ENCODE measurements around the gene KIF18B.

KIF18B gene

GRCh38 chr17:44901411-44901921 is 46.1 kb downstream of the KIF18B start:
- Histone ChIP-seq H3K9ac (ENCODE audit: low read depth, low read length) (no peak overlapping the region), H3K4me1 (ENCODE audit: insufficient read depth, low read length) (0 out of 2 replicates have a peak, but pooled peaks cover 3% of the 10 kb centered on the region), H3K27ac (ENCODE audit: low read depth, low read length) (no peak overlapping the region), H3K4me3 (ENCODE audit: low read length) (no peak overlapping the region), H3K9me3 (ENCODE audit: insufficient read depth, low read depth, low read length) (no peaks in the 10 kb centered on the region), H3K27me3 (ENCODE audit: insufficient read depth, low read length) (no peaks in the 10 kb centered on the region), H3K36me3 (ENCODE audit: insufficient read depth, low read length) (no peaks in the 10 kb centered on the region)
- WGBS = 85% methylated on average over 4 of the region's 4 CpGs

DNA sequence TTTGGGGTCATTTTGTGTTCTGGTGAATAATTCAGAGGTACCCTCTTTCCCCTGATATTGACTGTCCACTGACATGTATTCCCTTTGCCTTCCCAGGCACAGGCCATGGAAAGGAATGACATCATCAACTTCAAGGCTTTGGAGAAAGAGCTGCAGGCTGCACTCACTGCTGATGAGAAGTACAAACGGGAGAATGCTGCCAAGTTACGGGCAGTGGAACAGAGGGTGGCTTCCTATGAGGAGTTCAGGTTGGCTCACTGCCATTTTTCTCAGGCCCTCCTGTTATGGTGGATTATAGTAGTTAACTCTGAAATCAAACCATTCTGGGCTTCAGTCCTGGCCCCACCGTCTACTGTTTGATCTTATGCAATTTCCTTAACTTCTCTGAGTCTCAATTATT is 46.7 kb downstream of the KIF18B start:
- Histone ChIP-seq H3K27me3 (ENCODE audit: insufficient read depth, low read length) (no peaks in the 10 kb centered on the region), H3K4me1 (ENCODE audit: insufficient read depth, low read length) (0 out of 2 replicates have a peak, but pooled peaks cover 3% of the 10 kb centered on the region), H3K27ac (ENCODE audit: low read depth, low read length) (no peak overlapping the region), H3K9me3 (ENCODE audit: insufficient read depth, low read depth, low read length) (no peaks in the 10 kb centered on the region), H3K4me3 (ENCODE audit: low read length) (no peak overlapping the region), H3K36me3 (ENCODE audit: insufficient read depth, low read length) (peaks cover 3% of the 10 kb centered on the region), H3K9ac (ENCODE audit: low read depth, low read length) (no peak overlapping the region)
- WGBS = 87% methylated on average over 2 of the region's 3 CpGs

GRCh38 chr17:44899074-44899782 is 48.3 kb downstream of the KIF18B start, which contains the start of gene EFTUD2:
TSS of gene EFTUD2 (minus strand) at chr17:44899445. CDS start at chr17:44894521, 4,924 bp downstream.
- Histone ChIP-seq H3K27ac (ENCODE audit: low read depth, low read length) (peak within 1 kb of the TSS; percentile 97), H3K27me3 (ENCODE audit: insufficient read depth, low read length) (no peaks in the 10 kb centered on the region), H3K4me1 (ENCODE audit: insufficient read depth, low read length) (no peaks in the 10 kb centered on the region), H3K4me3 (ENCODE audit: low read length) (peak within 1 kb of the TSS; percentile 98), H3K9ac (ENCODE audit: low read depth, low read length) (peak within 1 kb of the TSS; percentile 96), H3K9me3 (ENCODE audit: insufficient read depth, low read depth, low read length) (no peaks in the 10 kb centered on the region), H3K36me3 (ENCODE audit: insufficient read depth, low read length) (peaks cover 16% of the 10 kb centered on the region)
- WGBS = under 1% methylated on average over 54 of the region's 54 CpGs

- Histone ChIP-seq H3K27me3 (ENCODE audit: insufficient read depth, low read length) (no peaks in the 10 kb centered on the region), H3K4me3 (ENCODE audit: low read length) (peak overlapping the region; percentile 98), H3K36me3 (ENCODE audit: insufficient read depth, low read length) (peaks cover 21% of the 10 kb centered on the region), H3K4me1 (ENCODE audit: insufficient read depth, low read length) (no peaks in the 10 kb centered on the region), H3K27ac (ENCODE audit: low read depth, low read length) (peak overlapping the region; percentile 97), H3K9me3 (ENCODE audit: insufficient read depth, low read depth, low read length) (no peaks in the 10 kb centered on the region), H3K9ac (ENCODE audit: low read depth, low read length) (peak overlapping the region; percentile 96)
- WGBS = 1% methylated on average over 7 of the region's 7 CpGs
Observed at GRCh38 chr17:44898768-44899073, 48.9 kb downstream of the KIF18B start.

DNA sequence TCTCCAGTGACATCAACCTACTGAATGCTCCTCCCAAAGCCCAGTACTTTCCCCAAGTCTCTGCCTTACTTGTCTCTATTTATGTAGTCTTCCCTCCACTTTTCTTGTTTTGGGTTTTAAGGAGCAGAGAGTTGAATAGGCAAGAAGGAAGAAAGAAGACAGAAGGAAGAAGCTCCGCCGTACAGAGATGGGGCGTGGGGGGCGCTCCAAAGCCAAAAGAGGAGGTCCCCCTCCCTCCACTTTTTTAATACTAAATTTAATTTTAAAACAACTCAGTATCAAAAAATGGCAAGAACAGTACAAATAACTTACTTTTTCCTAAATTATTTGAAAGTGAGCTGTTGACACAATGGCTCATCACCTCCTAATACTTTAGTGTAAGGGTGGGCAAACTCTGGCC is 52.9 kb downstream of the KIF18B start:
- Histone ChIP-seq H3K9ac (ENCODE audit: low read depth, low read length) (no peak overlapping the region), H3K36me3 (ENCODE audit: insufficient read depth, low read length) (peaks cover 53% of the 10 kb centered on the region), H3K4me1 (ENCODE audit: insufficient read depth, low read length) (no peaks in the 10 kb centered on the region), H3K27me3 (ENCODE audit: insufficient read depth, low read length) (no peaks in the 10 kb centered on the region), H3K4me3 (ENCODE audit: low read length) (no peak overlapping the region), H3K9me3 (ENCODE audit: insufficient read depth, low read depth, low read length) (no peaks in the 10 kb centered on the region), H3K27ac (ENCODE audit: low read depth, low read length) (no peak overlapping the region)
- 96% methylated on average over 4 of the region's 4 CpGs for WGBS

- H3K9me3 ChIP-seq (ENCODE audit: insufficient read depth, low read depth, low read length) = no peaks in the 10 kb centered on the region
- peaks cover 65% of the 10 kb centered on the region for H3K36me3 ChIP-seq (ENCODE audit: insufficient read depth, low read length)
- H3K4me3 ChIP-seq (ENCODE audit: low read length) = no peak overlapping the region
- no peak overlapping the region for H3K9ac ChIP-seq (ENCODE audit: low read depth, low read length)
- H3K27ac ChIP-seq (ENCODE audit: low read depth, low read length) = peak overlapping the region; percentile 77; the same call in 1 of the 2 replicates
- H3K4me1 ChIP-seq (ENCODE audit: insufficient read depth, low read length) = no peaks in the 10 kb centered on the region
- H3K27me3 ChIP-seq (ENCODE audit: insufficient read depth, low read length) = no peaks in the 10 kb centered on the region
Observed at GRCh38 chr17:44892250-44892649, 55.3 kb downstream of the KIF18B start.

DNA sequence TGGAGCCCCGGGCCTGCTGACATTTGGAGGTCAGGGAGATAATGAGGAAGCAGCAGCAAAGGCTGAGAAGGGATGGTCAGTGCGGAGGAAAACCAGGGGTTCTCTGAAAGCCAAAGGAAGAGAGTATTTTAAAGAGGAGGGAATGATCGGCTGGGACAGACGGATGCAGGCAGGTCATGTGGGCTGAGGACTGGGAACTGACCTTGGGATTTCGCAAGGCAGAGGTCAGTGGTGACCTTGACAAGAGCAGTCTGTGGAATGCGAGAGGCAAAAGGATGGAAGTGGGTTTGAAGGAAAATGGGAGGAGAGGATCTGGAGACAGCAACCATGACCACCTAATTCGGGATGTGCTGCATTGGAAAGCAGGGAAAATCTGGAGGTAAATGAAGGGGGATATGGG is 58.6 kb downstream of the KIF18B start:
- peaks cover 79% of the 10 kb centered on the region for H3K36me3 ChIP-seq (ENCODE audit: insufficient read depth, low read length)
- H3K9ac ChIP-seq (ENCODE audit: low read depth, low read length) = no peak overlapping the region
- H3K27ac ChIP-seq (ENCODE audit: low read depth, low read length) = no peak overlapping the region
- H3K9me3 ChIP-seq (ENCODE audit: insufficient read depth, low read depth, low read length) = no peaks in the 10 kb centered on the region
- 93% methylated on average over 7 of the region's 7 CpGs for WGBS
- H3K4me3 ChIP-seq (ENCODE audit: low read length) = no peak overlapping the region
- H3K27me3 ChIP-seq (ENCODE audit: insufficient read depth, low read length) = no peaks in the 10 kb centered on the region
- no peaks in the 10 kb centered on the region for H3K4me1 ChIP-seq (ENCODE audit: insufficient read depth, low read length)

GRCh38 chr17:44887971-44888954 is 59.3 kb downstream of the KIF18B start:
- no peaks in the 10 kb centered on the region for H3K9me3 ChIP-seq (ENCODE audit: insufficient read depth, low read depth, low read length)
- H3K27ac ChIP-seq (ENCODE audit: low read depth, low read length) = no peak overlapping the region
- H3K4me1 ChIP-seq (ENCODE audit: insufficient read depth, low read length) = no peaks in the 10 kb centered on the region
- no peak overlapping the region for H3K9ac ChIP-seq (ENCODE audit: low read depth, low read length)
- no peaks in the 10 kb centered on the region for H3K27me3 ChIP-seq (ENCODE audit: insufficient read depth, low read length)
- peaks cover 80% of the 10 kb centered on the region for H3K36me3 ChIP-seq (ENCODE audit: insufficient read depth, low read length)
- H3K4me3 ChIP-seq (ENCODE audit: low read length) = no peak overlapping the region
- WGBS = 93% methylated on average over 10 of the region's 10 CpGs

GRCh38 chr17:44887016-44887415 is 60.6 kb downstream of the KIF18B start:
- Histone ChIP-seq H3K9me3 (ENCODE audit: insufficient read depth, low read depth, low read length) (no peaks in the 10 kb centered on the region), H3K36me3 (ENCODE audit: insufficient read depth, low read length) (peaks cover 81% of the 10 kb centered on the region), H3K27ac (ENCODE audit: low read depth, low read length) (no peak overlapping the region), H3K27me3 (ENCODE audit: insufficient read depth, low read length) (no peaks in the 10 kb centered on the region), H3K9ac (ENCODE audit: low read depth, low read length) (no peak overlapping the region), H3K4me1 (ENCODE audit: insufficient read depth, low read length) (no peaks in the 10 kb centered on the region), H3K4me3 (ENCODE audit: low read length) (no peak overlapping the region)
- 91% methylated on average over 1 of the region's 1 CpG for WGBS

DNA sequence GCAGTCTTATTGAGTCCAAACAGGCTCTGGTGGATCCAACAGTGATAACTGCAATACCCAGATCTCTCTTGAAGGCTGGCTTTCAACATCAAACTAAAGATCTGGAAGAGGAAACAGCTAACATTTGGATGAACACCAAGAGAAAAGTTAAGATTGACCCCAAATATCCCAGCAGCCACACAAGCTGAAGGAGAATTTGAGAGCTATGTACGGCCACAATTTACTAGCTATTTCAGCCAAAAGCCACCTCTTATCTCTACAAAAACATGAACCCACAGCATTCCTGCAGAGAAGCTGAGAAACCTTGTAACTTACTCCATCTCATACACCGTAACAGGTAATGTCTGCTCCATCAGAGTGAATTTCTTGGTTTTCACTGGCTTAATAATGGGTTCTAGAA is 62.6 kb downstream of the KIF18B start:
- Histone ChIP-seq H3K4me3 (ENCODE audit: low read length) (no peak overlapping the region), H3K36me3 (ENCODE audit: insufficient read depth, low read length) (peaks cover 86% of the 10 kb centered on the region), H3K9me3 (ENCODE audit: insufficient read depth, low read depth, low read length) (no peaks in the 10 kb centered on the region), H3K27ac (ENCODE audit: low read depth, low read length) (no peak overlapping the region), H3K9ac (ENCODE audit: low read depth, low read length) (no peak overlapping the region), H3K4me1 (ENCODE audit: insufficient read depth, low read length) (no peaks in the 10 kb centered on the region), H3K27me3 (ENCODE audit: insufficient read depth, low read length) (no peaks in the 10 kb centered on the region)
- 95% methylated on average over 2 of the region's 2 CpGs for WGBS

GRCh38 chr17:44881145-44881544 is 66.4 kb downstream of the KIF18B start:
- Histone ChIP-seq H3K9me3 (ENCODE audit: insufficient read depth, low read depth, low read length) (no peaks in the 10 kb centered on the region), H3K4me1 (ENCODE audit: insufficient read depth, low read length) (no peaks in the 10 kb centered on the region), H3K27me3 (ENCODE audit: insufficient read depth, low read length) (no peaks in the 10 kb centered on the region), H3K4me3 (ENCODE audit: low read length) (no peak overlapping the region), H3K9ac (ENCODE audit: low read depth, low read length) (no peak overlapping the region), H3K27ac (ENCODE audit: low read depth, low read length) (no peak overlapping the region), H3K36me3 (ENCODE audit: insufficient read depth, low read length) (peaks cover 94% of the 10 kb centered on the region)
- WGBS = 95% methylated on average over 4 of the region's 4 CpGs
